ENCODE results near the gene TMC3. TPM values are rescaled to one million over a fixed set of nuclear protein-coding genes. Genes with fewer than 3 reads are reported as not detected.
"Not testable (repeated sequence)": the region's sequence is repeated elsewhere in the genome, so short reads cannot be mapped to it uniquely, and the experiment has no call there.

The TMC3 gene
- total and polyA plus RNA-seq, 10 donors = not detected

GRCh38 chr15:81351651-81352050 is 22.4 kb downstream of the TMC3 start:
- Histone ChIP-seq H3K27ac (no peak overlapping the region), H3K4me1 (no peaks in the 10 kb centered on the region), H3K9me3 (no peaks in the 10 kb centered on the region), H3K27me3 (replicated peaks in 1 of 7) (no peaks in the 10 kb centered on the region), H3K4me3 (no peak overlapping the region), H3K36me3 (no peaks in the 10 kb centered on the region)
- TF ChIP-seq, protein P1, sequence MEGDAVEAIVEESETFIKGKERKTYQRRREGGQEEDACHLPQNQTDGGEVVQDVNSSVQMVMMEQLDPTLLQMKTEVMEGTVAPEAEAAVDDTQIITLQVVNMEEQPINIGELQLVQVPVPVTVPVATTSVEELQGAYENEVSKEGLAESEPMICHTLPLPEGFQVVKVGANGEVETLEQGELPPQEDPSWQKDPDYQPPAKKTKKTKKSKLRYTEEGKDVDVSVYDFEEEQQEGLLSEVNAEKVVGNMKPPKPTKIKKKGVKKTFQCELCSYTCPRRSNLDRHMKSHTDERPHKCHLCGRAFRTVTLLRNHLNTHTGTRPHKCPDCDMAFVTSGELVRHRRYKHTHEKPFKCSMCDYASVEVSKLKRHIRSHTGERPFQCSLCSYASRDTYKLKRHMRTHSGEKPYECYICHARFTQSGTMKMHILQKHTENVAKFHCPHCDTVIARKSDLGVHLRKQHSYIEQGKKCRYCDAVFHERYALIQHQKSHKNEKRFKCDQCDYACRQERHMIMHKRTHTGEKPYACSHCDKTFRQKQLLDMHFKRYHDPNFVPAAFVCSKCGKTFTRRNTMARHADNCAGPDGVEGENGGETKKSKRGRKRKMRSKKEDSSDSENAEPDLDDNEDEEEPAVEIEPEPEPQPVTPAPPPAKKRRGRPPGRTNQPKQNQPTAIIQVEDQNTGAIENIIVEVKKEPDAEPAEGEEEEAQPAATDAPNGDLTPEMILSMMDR (IDR thresholded peaks at IDR 0.05 in 8 of 11, conservative IDR thresholded peaks at IDR 0.05 in 3 of 11) = no peak
- TF ChIP-seq POLR2A (IDR thresholded peaks at IDR 0.05) = no peak
- TF ChIP-seq POLR2AphosphoS5 (IDR thresholded peaks at IDR 0.05) = no peak
- intact Hi-C loops (cut with DNase I; ENCODE audit: low total_unique reads) = no loop called here
- 82 to 88% (median 85%) methylated on average over 5 of the region's 5 CpGs for WGBS, 5 donors
- DNase-seq = no peak

GRCh38 chr15:81349271-81349670 is 24.7 kb downstream of the TMC3 start:
- Histone ChIP-seq H3K4me3 (no peak overlapping the region), H3K9me3 (no peaks in the 10 kb centered on the region), H3K36me3 (no peaks in the 10 kb centered on the region), H3K4me1 (no peaks in the 10 kb centered on the region), H3K27me3 (replicated peaks in 1 of 7) (no peaks in the 10 kb centered on the region), H3K27ac (no peak overlapping the region)
- TF ChIP-seq, protein P1 (IDR thresholded peaks at IDR 0.05 in 8 of 11, conservative IDR thresholded peaks at IDR 0.05 in 3 of 11) = no peak
- TF ChIP-seq POLR2A (IDR thresholded peaks at IDR 0.05) (no peak), POLR2AphosphoS5 (IDR thresholded peaks at IDR 0.05) (no peak)
- intact Hi-C loops (cut with DNase I; ENCODE audit: low total_unique reads) = no loop called here
- WGBS, 5 donors = 94 to 97% (median 96%) methylated on average over 3 of the region's 3 CpGs
- no peak for DNase-seq

DNA sequence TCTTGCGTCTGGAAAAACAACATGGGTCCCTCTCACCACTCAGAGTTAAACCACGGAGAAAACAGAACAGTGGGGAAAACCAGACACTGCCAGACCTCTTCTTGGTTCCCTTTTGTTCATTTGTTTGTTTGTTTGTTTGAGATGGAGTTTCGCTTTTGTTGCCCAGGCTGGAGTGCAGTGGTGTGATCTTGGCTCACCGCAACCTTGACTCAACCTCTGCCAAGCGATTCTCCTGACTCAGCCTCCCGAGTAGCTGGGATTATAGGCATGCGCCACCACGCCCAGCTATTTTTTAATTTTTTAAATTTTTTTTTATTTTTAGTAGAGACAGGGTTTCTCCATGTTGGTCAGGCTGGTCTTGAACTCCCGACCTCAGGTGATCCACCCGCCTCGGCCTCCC is 25.3 kb downstream of the TMC3 start:
- H3K27me3 ChIP-seq (replicated peaks in 1 of 7); H3K36me3 ChIP-seq; H3K4me3 ChIP-seq; intact Hi-C loops (cut with DNase I; ENCODE audit: low total_unique reads); DNase-seq; H3K9me3 ChIP-seq; H3K27ac ChIP-seq; H3K4me1 ChIP-seq: not testable (repeated sequence)
- WGBS, 5 donors = 88 to 93% (median 90%) methylated on average over 11 of the region's 11 CpGs

DNA sequence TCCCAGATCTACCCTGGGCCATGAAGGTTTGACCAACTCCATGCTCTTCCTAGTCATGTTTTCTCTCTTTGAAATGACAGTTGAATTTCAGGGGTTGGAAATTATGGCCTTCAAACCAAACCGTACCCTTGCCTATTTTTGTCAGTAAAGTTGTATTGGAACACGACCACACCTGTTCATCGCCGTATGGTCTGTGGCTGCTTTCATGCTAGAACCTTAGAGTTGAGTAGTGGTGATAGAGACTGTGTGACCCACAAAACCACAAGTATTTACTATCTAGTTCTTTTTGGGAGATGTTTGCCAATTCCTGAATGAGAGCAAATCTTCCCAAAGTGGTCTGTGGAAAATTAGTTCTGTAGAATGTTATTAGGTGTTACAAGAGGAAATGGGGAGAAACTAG is 26.1 kb downstream of the TMC3 start:
- Histone ChIP-seq H3K27ac (no peak overlapping the region), H3K36me3 (no peaks in the 10 kb centered on the region), H3K27me3 (replicated peaks in 1 of 7) (no peaks in the 10 kb centered on the region), H3K4me1 (no peaks in the 10 kb centered on the region), H3K4me3 (no peak overlapping the region), H3K9me3 (no peaks in the 10 kb centered on the region)
- TF ChIP-seq POLR2A (IDR thresholded peaks at IDR 0.05) = no peak
- TF ChIP-seq, protein P1 (IDR thresholded peaks at IDR 0.05 in 8 of 11, conservative IDR thresholded peaks at IDR 0.05 in 3 of 11) = no peak
- no peak for TF ChIP-seq POLR2AphosphoS5 (IDR thresholded peaks at IDR 0.05)
- WGBS, 5 donors = 79 to 87% (median 84%) methylated on average over 4 of the region's 4 CpGs
- intact Hi-C loops (cut with DNase I; ENCODE audit: low total_unique reads) = no loop called here
- no peak for DNase-seq

DNA sequence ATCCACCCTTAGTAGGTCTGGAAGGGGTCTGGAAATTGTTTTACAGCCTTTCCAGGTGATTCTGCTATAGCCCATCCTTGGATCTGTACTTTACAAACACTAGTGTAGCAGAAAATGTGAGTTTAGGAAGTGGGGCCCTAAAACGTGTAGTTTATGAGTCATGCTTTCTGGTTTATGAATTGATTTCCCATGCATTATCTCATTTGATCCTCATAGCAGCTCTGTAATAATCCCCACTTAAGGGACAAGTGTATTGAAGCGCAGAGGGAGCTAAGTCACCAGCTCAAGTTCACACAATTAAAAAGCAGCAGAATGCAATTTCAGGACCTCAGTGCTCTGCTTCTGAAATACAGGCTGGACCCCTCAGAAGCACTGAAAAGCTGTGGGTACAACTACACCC is 27.4 kb downstream of the TMC3 start:
- 48 to 64% (median 59%) methylated on average over 2 of the region's 2 CpGs for WGBS, 5 donors
- DNase-seq = no peak
- H3K9me3 ChIP-seq = no peaks in the 10 kb centered on the region
- TF ChIP-seq POLR2AphosphoS5 (IDR thresholded peaks at IDR 0.05) (no peak), POLR2A (IDR thresholded peaks at IDR 0.05) (no peak)
- TF ChIP-seq, protein P1 (IDR thresholded peaks at IDR 0.05 in 8 of 11, conservative IDR thresholded peaks at IDR 0.05 in 3 of 11) = no peak
- H3K36me3 ChIP-seq = no peaks in the 10 kb centered on the region
- H3K4me1 ChIP-seq = no peaks in the 10 kb centered on the region
- intact Hi-C loops (cut with DNase I; ENCODE audit: low total_unique reads) = no loop called here
- H3K27me3 ChIP-seq (replicated peaks in 1 of 7) = no peaks in the 10 kb centered on the region
- no peak overlapping the region for H3K4me3 ChIP-seq
- no peak overlapping the region for H3K27ac ChIP-seq

Data from spleen (tissue), 11 donors.